HEK293T (cell line): ENCODE data around the gene RHNO1.

Experiments
- CTBP1 ChIP-seq: fragments of 450-650 bp; IDR thresholded peaks from 2 replicates; pipeline ENCODE4 v1.6.1; 2016; ENCODE audit warnings: borderline replicate concordance
- PKNOX1 ChIP-seq: fragments of 450-650 bp; IDR thresholded peaks from 2 replicates; pipeline ENCODE4 v1.6.1; 2016
- SP1 ChIP-seq: fragments of 450-650 bp; IDR thresholded peaks from 2 replicates; pipeline ENCODE4 v1.6.1; 2017
- ZNF384 ChIP-seq: fragments of 450-650 bp; IDR thresholded peaks from 2 replicates; pipeline ENCODE4 v1.6.1; 2016

DNA sequence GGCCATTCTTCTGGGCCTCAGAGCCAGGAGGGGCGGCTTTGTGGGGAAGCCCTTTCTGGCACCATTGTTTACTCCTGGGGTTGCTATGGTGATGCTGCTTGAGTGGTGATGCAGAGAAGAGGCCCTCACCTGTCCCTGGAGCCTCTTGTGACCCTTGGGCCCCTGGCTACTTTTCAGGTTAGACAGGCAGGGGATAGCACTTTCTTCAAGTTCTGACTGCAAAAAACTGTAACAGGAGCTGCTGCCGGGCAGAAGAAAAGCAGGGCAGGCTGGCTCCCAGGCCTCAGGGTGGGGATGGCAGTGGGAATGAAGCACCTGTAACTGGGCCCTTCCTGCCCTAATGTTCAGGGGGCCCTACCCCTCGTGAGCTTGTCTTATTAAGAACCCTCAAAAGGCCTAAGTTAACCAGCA lies 20.0 kb upstream of the RHNO1 start, which contains the start of gene TEX52:
- TF ChIP-seq PKNOX1 (no peak), ZNF384 (no peak), SP1 (no peak), CTBP1 (no peak)
